ENCODE data around the gene P2RY2. TPM values are rescaled to one million over a fixed set of nuclear protein-coding genes. Genes with fewer than 3 reads are reported as not detected.
A peak's percentile ranks its signal among the peaks of the same experiment; 100 is the strongest.

The P2RY2 gene
- total and polyA plus RNA-seq, 2 of the 8 experiments (the other 6 are each of a cell fraction or from before 2014, with no cell fraction given): 1.0 to 1.5 TPM

DNA sequence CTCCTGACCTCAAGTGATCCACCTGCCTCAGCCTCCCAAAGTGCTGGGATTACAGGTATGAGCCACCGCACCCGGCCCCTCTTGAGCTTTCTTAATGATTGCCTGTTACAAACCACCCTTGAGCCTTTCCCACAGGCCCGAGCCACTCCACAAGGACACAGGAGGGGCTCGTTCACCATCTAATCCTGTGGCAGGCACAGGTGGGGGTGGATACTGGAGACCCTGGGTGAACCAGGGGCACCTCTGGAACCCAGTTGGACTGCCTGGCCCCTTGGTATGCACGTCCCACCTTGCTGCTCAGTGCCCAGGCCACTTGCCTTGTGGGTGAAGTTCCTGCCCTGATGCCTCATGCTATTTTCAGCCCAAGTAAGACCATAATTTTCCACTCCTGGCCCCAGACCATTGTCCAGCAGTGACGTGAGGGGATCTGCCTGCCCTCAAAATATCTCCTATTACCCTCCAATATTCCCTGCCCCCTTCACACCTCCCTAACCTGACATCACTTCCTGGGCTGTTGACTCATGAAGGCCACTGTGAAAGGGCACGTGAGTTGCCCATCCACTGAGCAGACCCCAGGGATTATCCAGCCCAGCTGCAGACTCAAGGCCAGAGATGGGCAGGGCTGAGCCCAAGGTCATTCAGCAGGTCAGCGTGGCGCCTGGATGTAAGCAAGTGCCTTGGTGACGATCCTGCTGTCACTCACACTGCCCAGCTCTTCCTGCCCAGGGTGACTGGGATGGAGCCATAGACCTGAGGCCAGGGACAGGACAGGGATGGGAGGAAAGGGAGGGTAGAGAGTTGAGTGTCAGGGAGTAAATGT is 19.6 kb downstream of the P2RY2 start:
- Histone ChIP-seq H3K9ac (replicated peaks in 1 of 4; ENCODE audit: extremely low read depth in 1 of 4, low read depth in 3 of 4, low read length in 3 of 4) (no peak overlapping the region), H2BK12ac (ENCODE audit: low read depth, low read length) (no peak overlapping the region), H3K4ac (replicated peaks; ENCODE audit: insufficient read length, low read depth, low read length) (no peak overlapping the region), H3K23ac (ENCODE audit: insufficient read length) (no peak overlapping the region), H3K36me3 (ENCODE audit: control insufficient read depth in 2 of 4, insufficient read depth in 4 of 4, low read length in 3 of 4) (no peaks in the 10 kb centered on the region), H4K20me1 (replicated peaks in 1 of 2; ENCODE audit: control insufficient read depth in 1 of 2, insufficient read depth in 2 of 2, low read length in 2 of 2) (no peaks in the 10 kb centered on the region), H3K18ac (ENCODE audit: extremely low read depth, low read length) (no peak overlapping the region), H2AK5ac (ENCODE audit: low read depth, low read length) (0 out of 2 replicates have a peak overlapping the region, but pooled peaks have one; percentile 56), H3K79me1 (ENCODE audit: low read depth, low read length) (no peaks in the 10 kb centered on the region), H3K4me2 (ENCODE audit: insufficient read depth in 1 of 2, low read depth in 2 of 2, low read length in 2 of 2) (no peak overlapping the region), H2BK120ac (replicated peaks; ENCODE audit: low read depth, low read length) (no peak overlapping the region), H3K27me3 (replicated peaks in 1 of 4; ENCODE audit: control insufficient read depth in 3 of 4, extremely low read depth in 1 of 4, insufficient read depth in 3 of 4, low read length in 3 of 4) (no peaks in the 10 kb centered on the region), H3K56ac (replicated peaks; ENCODE audit: insufficient read length, low read depth, low read length) (no peak overlapping the region), H2BK20ac (ENCODE audit: low read length) (no peak overlapping the region), H4K91ac (replicated peaks; ENCODE audit: insufficient read length, low read length) (no peak overlapping the region), H2BK15ac (ENCODE audit: low read length) (0 out of 2 replicates have a peak overlapping the region, but pooled peaks have one; percentile 12), H2AFZ (ENCODE audit: low read length) (no peak overlapping the region), H4K5ac (ENCODE audit: insufficient read length, low read depth, low read length) (no peak overlapping the region), H3K79me2 (ENCODE audit: control insufficient read depth in 1 of 2, insufficient read depth in 2 of 2, low read length in 2 of 2) (no peaks in the 10 kb centered on the region), H3K4me3 (ENCODE audit: extremely low read depth in 1 of 4, insufficient read depth in 2 of 4, low read depth in 3 of 4, low read length in 4 of 4) (no peak overlapping the region), H4K8ac (ENCODE audit: extremely low read depth, insufficient read depth, low read length) (no peak overlapping the region), H3K23me2 (ENCODE audit: low read depth, low read length) (0 out of 2 replicates have a peak, but pooled peaks cover 2% of the 10 kb centered on the region), H3K27ac (ENCODE audit: low read depth, low read length) (no peak overlapping the region), H3K14ac (ENCODE audit: insufficient read length) (no peak overlapping the region), H3K4me1 (replicated peaks in 1 of 4; ENCODE audit: control insufficient read depth in 3 of 4, insufficient read depth in 4 of 4, low read length in 3 of 4) (peaks cover 0 to 6% (median 3%) of the 10 kb centered on the region in 4 experiments; a peak in 3 of 7 replicates), H2BK5ac (ENCODE audit: low read depth, low read length) (0 out of 2 replicates have a peak overlapping the region, but pooled peaks have one; percentile 8), H3K9me3 (ENCODE audit: insufficient read depth in 2 of 2, low read depth in 1 of 2, low read length in 1 of 2) (no peaks in the 10 kb centered on the region)
- CTCF ChIA-PET (ENCODE audit: partially characterized antibody): interaction anchor here (0.5 to 21.6 kb wide), 35 partner anchors 6 to 522 kb away, joined by 3 to 451 read pairs (median 6); partner anchors contain the start of gene P2RY6
- FAIRE-seq: no peak
- WGBS, 2 experiments (ENCODE audit: extremely low coverage in 1 of 2, insufficient coverage in 1 of 2, insufficient read length in 1 of 2, insufficient replicate concordance in 2 of 2, low coverage in 1 of 2, low lambda C conversion rate in 2 of 2, missing lambda C conversion rate in 1 of 2): 78% methylated on average over 10 of the region's 10 CpGs; no CpG with 5 or more reads in 1 of the 2 experiments
- no peak for DNase-seq (ENCODE audit: low read depth in 1 of 2, low spot score in 2 of 2)
- POLR2A ChIA-PET (ENCODE audit: partially characterized antibody): interaction anchor here (0.9 to 1.2 kb wide), 2 partner anchors 38 to 92 kb away, joined by 3 read pairs; no protein-coding TSS in a partner anchor
- TF ChIP-seq SP2 (IDR thresholded peaks at IDR 0.05; ENCODE audit: low read length) (no peak), POLR2AphosphoS5 (IDR thresholded peaks at IDR 0.05; ENCODE audit: low read depth, low read length) (no peak), CEBPB (IDR thresholded peaks at IDR 0.05; ENCODE audit: low read depth, low read length) (no peak), TAF1 (IDR thresholded peaks at IDR 0.05; ENCODE audit: low read depth, low read length) (no peak), RXRA (IDR thresholded peaks at IDR 0.05; ENCODE audit: insufficient read depth, low read depth, low read length) (no peak), TCF12 (IDR thresholded peaks at IDR 0.05; ENCODE audit: low read depth, low read length) (no peak), RAD21 (IDR thresholded peaks at IDR 0.05 in 1 of 2, conservative IDR thresholded peaks at IDR 0.05 in 1 of 2; ENCODE audit: low read depth in 2 of 2, low read length in 2 of 2) (no peak), GTF2F1 (IDR thresholded peaks at IDR 0.05; ENCODE audit: borderline replicate concordance, low read depth, low read length) (no peak), JUN (IDR thresholded peaks at IDR 0.05; ENCODE audit: low read depth, low read length) (no peak)
- TF ChIP-seq, protein P1, sequence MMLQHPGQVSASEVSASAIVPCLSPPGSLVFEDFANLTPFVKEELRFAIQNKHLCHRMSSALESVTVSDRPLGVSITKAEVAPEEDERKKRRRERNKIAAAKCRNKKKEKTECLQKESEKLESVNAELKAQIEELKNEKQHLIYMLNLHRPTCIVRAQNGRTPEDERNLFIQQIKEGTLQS (IDR thresholded peaks at IDR 0.05; ENCODE audit: insufficient read depth, low read depth, low read length): no peak
- TF ChIP-seq, protein P2, sequence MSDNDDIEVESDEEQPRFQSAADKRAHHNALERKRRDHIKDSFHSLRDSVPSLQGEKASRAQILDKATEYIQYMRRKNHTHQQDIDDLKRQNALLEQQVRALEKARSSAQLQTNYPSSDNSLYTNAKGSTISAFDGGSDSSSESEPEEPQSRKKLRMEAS (IDR thresholded peaks at IDR 0.05): no peak
